Measurements from ENCODE around the gene TSPAN3. TPM values are rescaled to one million over a fixed set of nuclear protein-coding genes. Genes with fewer than 3 reads are reported as not detected.

TSPAN3 gene
- total and polyA plus RNA-seq, 2 donors (not counting 3 experiments of a cell fraction or from before 2014, with no cell fraction given) = 215 to 606 TPM

DNA sequence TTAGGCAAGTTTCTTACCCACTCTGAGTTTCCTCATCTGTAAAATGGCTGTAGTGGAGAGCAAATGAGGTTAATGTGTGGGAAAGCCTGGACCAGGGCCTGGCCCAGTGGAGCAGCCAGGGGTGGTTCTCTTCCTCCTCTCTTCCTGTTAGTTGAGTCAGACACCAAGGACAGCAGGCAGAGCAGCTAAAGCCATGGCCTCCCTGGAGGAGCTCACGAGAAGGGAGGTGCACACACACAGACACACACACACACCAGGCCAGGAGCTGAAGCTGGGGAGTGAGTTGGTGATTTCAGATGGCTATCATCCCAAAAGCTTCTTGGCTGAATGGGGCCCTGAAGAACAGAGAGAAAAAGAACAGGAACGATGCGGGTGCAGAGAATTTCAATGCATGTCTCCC, 33.2 kb upstream of the TSPAN3 start:
- no peak overlapping the region for H3K4me3 ChIP-seq (replicated peaks in 1 of 3; ENCODE audit: insufficient read depth in 1 of 3, low read depth in 1 of 3, low read length in 3 of 3)
- ChIA-PET CTCF (interaction anchor here (0.8 to 11.0 kb wide), 13 partner anchors 13 to 511 kb away, joined by 3 to 149 read pairs (median 3); no protein-coding TSS in a partner anchor), POLR2A (no interaction called here)
- FAIRE-seq (peak; percentile 40), DNase-seq (ENCODE audit: low read depth, low spot score) (peak; percentile 42)
- H3K36me3 ChIP-seq (ENCODE audit: control insufficient read depth in 2 of 2, extremely low read depth in 1 of 2, insufficient read depth in 2 of 2, low read length in 2 of 2) = no peaks in the 10 kb centered on the region
- H3K9ac ChIP-seq (replicated peaks; ENCODE audit: extremely low read depth, insufficient read depth, low read length) = no peak overlapping the region
- dilution Hi-C loops (cut with MboI; ENCODE audit: extremely low pct_ligation_motif_present, low sequenced_read_pairs) (no loop called here), intact Hi-C loops (cut with micrococcal nuclease) (loop anchor here (10.0 kb wide), 1 partner anchor 129 kb away; no protein-coding TSS in a partner anchor)
- H3K27ac ChIP-seq (ENCODE audit: insufficient read depth, low read depth, low read length) = no peak overlapping the region
- no peaks in the 10 kb centered on the region for H3K79me2 ChIP-seq (ENCODE audit: control insufficient read depth, insufficient read depth, low read length)
- H3K9me3 ChIP-seq (replicated peaks; ENCODE audit: control insufficient read depth, insufficient read depth, low read length) = no peaks in the 10 kb centered on the region
- TF ChIP-seq MYC (IDR thresholded peaks at IDR 0.05; ENCODE audit: low read depth, low read length) = no peak
- TF ChIP-seq FOS (IDR thresholded peaks at IDR 0.05; ENCODE audit: borderline replicate concordance, insufficient read depth, low read length) = peak; percentile 47
- no peaks in the 10 kb centered on the region for H4K20me1 ChIP-seq (replicated peaks; ENCODE audit: control insufficient read depth, extremely low read depth, insufficient read depth, low read length)
- no peaks in the 10 kb centered on the region for H3K9me1 ChIP-seq (replicated peaks; ENCODE audit: control insufficient read depth, extremely low read depth, insufficient read depth, low read length)
- BruUV-seq (replicated peaks) = no TSS peak
- no peak overlapping the region for H2AFZ ChIP-seq (ENCODE audit: low read depth, low read length)
- H3K4me1 ChIP-seq (ENCODE audit: control insufficient read depth, extremely low read depth, insufficient read depth, low read length) = peaks cover 3% of the 10 kb centered on the region
- no peaks in the 10 kb centered on the region for H3K27me3 ChIP-seq (ENCODE audit: control insufficient read depth in 2 of 2, insufficient read depth in 2 of 2, low read length in 2 of 2)
- no peak overlapping the region for H3K4me2 ChIP-seq (ENCODE audit: insufficient read depth, low read length)

DNA sequence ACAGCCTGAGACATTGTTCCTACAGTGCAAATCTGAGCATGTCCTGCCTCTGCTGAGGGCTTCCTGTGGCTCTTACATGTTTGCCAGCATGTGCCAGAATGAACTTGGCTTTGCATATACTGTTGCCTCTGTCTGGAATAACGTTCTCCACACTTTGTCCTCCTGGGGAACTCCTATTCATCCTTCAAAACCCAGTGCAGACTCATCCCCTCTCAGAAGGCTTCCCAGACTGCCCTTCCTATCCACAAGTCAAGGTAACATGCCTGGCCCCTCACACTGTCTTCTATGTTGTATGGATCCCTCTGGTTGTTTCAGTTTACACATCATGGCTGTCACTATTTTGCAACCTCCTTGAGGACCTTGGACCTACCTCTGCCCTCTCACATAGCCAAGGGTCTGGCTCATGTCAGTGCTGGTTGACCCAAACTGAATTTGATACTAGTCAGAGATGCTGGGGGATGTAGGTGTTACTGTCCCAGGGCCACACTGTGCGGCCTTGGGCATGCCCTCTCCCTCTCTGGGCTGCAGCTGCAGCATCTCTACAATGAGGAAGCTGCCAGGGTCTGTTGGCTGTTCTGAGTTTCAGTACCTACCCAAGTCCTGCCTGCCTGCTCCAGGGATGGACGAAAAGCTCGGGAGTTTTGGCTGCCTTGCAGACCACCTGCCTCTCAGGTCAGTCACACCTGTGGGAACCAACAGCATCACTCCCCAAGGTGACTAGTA, 29.0 kb upstream of the TSPAN3 start:
- Histone ChIP-seq H3K79me2 (ENCODE audit: control insufficient read depth, insufficient read depth, low read length) (no peaks in the 10 kb centered on the region), H3K9me1 (replicated peaks; ENCODE audit: control insufficient read depth, extremely low read depth, insufficient read depth, low read length) (no peaks in the 10 kb centered on the region), H3K4me2 (ENCODE audit: insufficient read depth, low read length) (no peak overlapping the region), H3K36me3 (ENCODE audit: control insufficient read depth in 2 of 2, extremely low read depth in 1 of 2, insufficient read depth in 2 of 2, low read length in 2 of 2) (no peaks in the 10 kb centered on the region), H3K27me3 (ENCODE audit: control insufficient read depth in 2 of 2, insufficient read depth in 2 of 2, low read length in 2 of 2) (no peaks in the 10 kb centered on the region), H2AFZ (ENCODE audit: low read depth, low read length) (no peak overlapping the region), H3K4me3 (replicated peaks in 1 of 3; ENCODE audit: insufficient read depth in 1 of 3, low read depth in 1 of 3, low read length in 3 of 3) (no peak overlapping the region), H3K4me1 (ENCODE audit: control insufficient read depth, extremely low read depth, insufficient read depth, low read length) (peaks cover 3% of the 10 kb centered on the region), H3K9me3 (replicated peaks; ENCODE audit: control insufficient read depth, insufficient read depth, low read length) (no peaks in the 10 kb centered on the region), H3K9ac (replicated peaks; ENCODE audit: extremely low read depth, insufficient read depth, low read length) (no peak overlapping the region), H4K20me1 (replicated peaks; ENCODE audit: control insufficient read depth, extremely low read depth, insufficient read depth, low read length) (no peaks in the 10 kb centered on the region), H3K27ac (ENCODE audit: insufficient read depth, low read depth, low read length) (no peak overlapping the region)
- BruUV-seq (replicated peaks) = no TSS peak
- ChIA-PET POLR2A (no interaction called here), CTCF (interaction anchor here (1.1 to 11.0 kb wide), 5 partner anchors 19 to 442 kb away, joined by 3 to 149 read pairs (median 3); no protein-coding TSS in a partner anchor)
- intact Hi-C loops (cut with micrococcal nuclease) = loop anchor here (10.0 kb wide), 1 partner anchor 125 kb away; no protein-coding TSS in a partner anchor
- TF ChIP-seq FOS (IDR thresholded peaks at IDR 0.05; ENCODE audit: borderline replicate concordance, insufficient read depth, low read length) = no peak
- no peak for TF ChIP-seq EZH2 (IDR thresholded peaks at IDR 0.05; ENCODE audit: borderline replicate concordance, low read depth, low read length, severe bottlenecking)
- TF ChIP-seq MYC (IDR thresholded peaks at IDR 0.05; ENCODE audit: low read depth, low read length) = no peak
- TF ChIP-seq POLR2A (IDR thresholded peaks at IDR 0.05; ENCODE audit: low read depth, low read length) = no peak
- no peak for TF ChIP-seq POLR2AphosphoS5 (IDR thresholded peaks at IDR 0.05; ENCODE audit: insufficient read depth, low read depth, low read length)
- TF ChIP-seq, protein P1, sequence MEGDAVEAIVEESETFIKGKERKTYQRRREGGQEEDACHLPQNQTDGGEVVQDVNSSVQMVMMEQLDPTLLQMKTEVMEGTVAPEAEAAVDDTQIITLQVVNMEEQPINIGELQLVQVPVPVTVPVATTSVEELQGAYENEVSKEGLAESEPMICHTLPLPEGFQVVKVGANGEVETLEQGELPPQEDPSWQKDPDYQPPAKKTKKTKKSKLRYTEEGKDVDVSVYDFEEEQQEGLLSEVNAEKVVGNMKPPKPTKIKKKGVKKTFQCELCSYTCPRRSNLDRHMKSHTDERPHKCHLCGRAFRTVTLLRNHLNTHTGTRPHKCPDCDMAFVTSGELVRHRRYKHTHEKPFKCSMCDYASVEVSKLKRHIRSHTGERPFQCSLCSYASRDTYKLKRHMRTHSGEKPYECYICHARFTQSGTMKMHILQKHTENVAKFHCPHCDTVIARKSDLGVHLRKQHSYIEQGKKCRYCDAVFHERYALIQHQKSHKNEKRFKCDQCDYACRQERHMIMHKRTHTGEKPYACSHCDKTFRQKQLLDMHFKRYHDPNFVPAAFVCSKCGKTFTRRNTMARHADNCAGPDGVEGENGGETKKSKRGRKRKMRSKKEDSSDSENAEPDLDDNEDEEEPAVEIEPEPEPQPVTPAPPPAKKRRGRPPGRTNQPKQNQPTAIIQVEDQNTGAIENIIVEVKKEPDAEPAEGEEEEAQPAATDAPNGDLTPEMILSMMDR (IDR thresholded peaks at IDR 0.05; ENCODE audit: extremely low read depth in 1 of 2, insufficient read depth in 1 of 2, low read depth in 1 of 2, low read length in 2 of 2) = no peak
- TF ChIP-seq GATA2 (IDR thresholded peaks at IDR 0.05; ENCODE audit: insufficient read depth, insufficient read length, low read depth, low read length) = no peak
- TF ChIP-seq JUN (IDR thresholded peaks at IDR 0.05; ENCODE audit: borderline replicate concordance, insufficient read depth, insufficient read length, low read depth) = no peak
- TF ChIP-seq, protein P2, sequence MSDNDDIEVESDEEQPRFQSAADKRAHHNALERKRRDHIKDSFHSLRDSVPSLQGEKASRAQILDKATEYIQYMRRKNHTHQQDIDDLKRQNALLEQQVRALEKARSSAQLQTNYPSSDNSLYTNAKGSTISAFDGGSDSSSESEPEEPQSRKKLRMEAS (IDR thresholded peaks at IDR 0.05; ENCODE audit: insufficient read depth, insufficient read length) = no peak
- dilution Hi-C loops (cut with MboI; ENCODE audit: extremely low pct_ligation_motif_present, low sequenced_read_pairs) = no loop called here
- FAIRE-seq (no peak), DNase-seq (ENCODE audit: low read depth, low spot score) (no peak)

All from endothelial cell of umbilical vein (primary cell).